Aorta (tissue), 5 donors: ENCODE measurements around the gene CTNNBIP1. TPM values are rescaled to one million over a fixed set of nuclear protein-coding genes. Genes with fewer than 3 reads are reported as not detected.

Experiments
- ATAC-seq: fragments of 200-7000 bp; cut with Tn5 transposase; one replicate; pipeline ENCODE4 v1.9.1; 2022; ENCODE audit warnings: moderate library complexity; ENCODE audit not compliant: low FRiP score
- DNase-seq, 2 donors: peaks; one replicate each; pipeline ENCODE4 v3.0.0-alpha.2; 2020
- H3K27ac ChIP-seq, 2 donors: one replicate each; pipeline ENCODE4 v1.5.1; 2013; ENCODE audit warnings: low read length in 2 of 2, mild to moderate bottlenecking in 2 of 2, moderate library complexity in 2 of 2, control low read depth in 1 of 2, inconsistent platforms in 1 of 2, low read depth in 1 of 2
- H3K27me3 ChIP-seq, 2 donors: one replicate each; pipeline ENCODE4 v1.6.1; 2013; ENCODE audit warnings: control low read depth in 1 of 2, low read length in 1 of 2, mild to moderate bottlenecking in 1 of 2, moderate library complexity in 1 of 2; ENCODE audit not compliant: insufficient read depth in 2 of 2, control insufficient read depth in 1 of 2
- H3K36me3 ChIP-seq, 2 donors: one replicate each; pipeline ENCODE4 v1.6.1; 2013; ENCODE audit warnings: control low read depth in 1 of 2, low read length in 1 of 2, mild to moderate bottlenecking in 1 of 2; ENCODE audit not compliant: insufficient read depth in 2 of 2, control insufficient read depth in 1 of 2
- H3K4me1 ChIP-seq, 2 donors: one replicate each; pipeline ENCODE4 v1.6.1; 2013; ENCODE audit warnings: low read length in 2 of 2, control low read depth in 1 of 2, mild to moderate bottlenecking in 1 of 2, moderate library complexity in 1 of 2; ENCODE audit not compliant: insufficient read depth in 2 of 2, control insufficient read depth in 1 of 2
- H3K4me3 ChIP-seq, 2 donors: one replicate each; pipeline ENCODE4 v1.5.1; 2013; ENCODE audit warnings: low read length in 2 of 2, control low read depth in 1 of 2, mild to moderate bottlenecking in 1 of 2
- H3K9me3 ChIP-seq: one replicate; pipeline ENCODE4 v1.6.1; 2013; ENCODE audit warnings: mild to moderate bottlenecking, low read length; ENCODE audit not compliant: control insufficient read depth
- WGBS, 2 donors: extraction: QIAGEN DNeasy Blood & Tissue Kit; methylation state at CpG; one replicate each; pipeline ENCODE4 v1.1.7; 2013; 5-methylcytosine and 5-hydroxymethylcytosine counted together
- intact Hi-C, 2 donors: fragments of 100-400 bp; cut with DNase I; formaldehyde crosslinking; loops; one replicate each; pipeline versions ENCODE4 v1.14.2 to v1.15.0; 2022
- polyA plus RNA-seq, 2 donors: library from polyadenylated mRNA; stranded (reverse); fragments of 200-250 nt; gene quantifications; one replicate each; pipeline ENCODE4 v1.2.3, GENCODE V29; 2013
- total RNA-seq, 2 donors: library from RNA; stranded (reverse); fragmentation: NEBNext Ultra II Directional; extraction: Animal tissue kit (Norgen Biotek cat#: 25700); gene quantifications; one replicate each; pipeline ENCODE4 v1.2.1, GENCODE V29; 2021
- donor health status: healthy with polysubstance abuse.
- donor health status: Bipolar disorder and iron deficiency.
- donor health status: DM: no; HTN: no; CAD: no.
- donor health status: DM: no; HTN: no; CAD: no.
- donor health status: DM: yes; HTN: yes; CAD: no.

Gene CTNNBIP1
- total and polyA plus RNA-seq, 4 donors = 8.4 to 18.8 (median 14.3) TPM

GRCh38 chr1:9822897-9823692 lies 87.0 kb downstream of the CTNNBIP1 start:
- Histone ChIP-seq H3K27ac (peak overlapping the region; percentile 69 to 82), H3K9me3 (no peaks in the 10 kb centered on the region), H3K36me3 (no peaks in the 10 kb centered on the region), H3K4me3 (peak overlapping the region; percentile 81 to 97), H3K27me3 (peaks cover 0 to 2% of the 10 kb centered on the region in 2 donors), H3K4me1 (no peaks in the 10 kb centered on the region)
- ATAC-seq (peak; percentile 33), DNase-seq (peak; percentile 56 to 77)
- 0 to 1% methylated on average over 39 to 71 of the region's 71 CpGs for WGBS, 2 donors
- intact Hi-C loops = loop anchor here in 1 of 2 donors (10.0 kb wide), 1 partner anchor 872 kb away; no protein-coding TSS in a partner anchor

DNA sequence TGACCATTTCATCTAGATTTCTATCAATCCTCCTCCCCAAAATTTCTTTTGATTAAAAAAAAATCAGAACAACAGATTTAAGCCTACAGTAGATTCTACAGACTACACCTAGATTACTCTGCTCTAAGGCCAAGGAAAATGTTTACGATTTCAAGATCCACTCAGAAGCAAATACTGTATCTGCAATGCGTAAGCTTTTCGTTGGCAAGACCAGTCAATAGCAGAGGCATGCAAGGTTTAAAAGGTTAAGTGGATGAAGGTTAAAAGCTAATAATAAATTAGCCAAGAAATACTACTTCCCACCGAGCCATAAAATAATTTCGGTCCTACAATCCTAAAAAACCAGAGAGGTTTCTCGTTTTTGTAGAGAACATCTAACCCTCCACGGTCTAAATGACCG lies 87.6 kb downstream of the CTNNBIP1 start:
- no peaks in the 10 kb centered on the region for H3K9me3 ChIP-seq
- ATAC-seq (no peak), DNase-seq (no peak)
- peak overlapping the region; percentile 81 to 97 for H3K4me3 ChIP-seq
- intact Hi-C loops = loop anchor here in 1 of 2 donors (10.0 kb wide), 1 partner anchor 872 kb away; no protein-coding TSS in a partner anchor
- H3K36me3 ChIP-seq = no peaks in the 10 kb centered on the region
- H3K27me3 ChIP-seq = peaks cover 0 to 2% of the 10 kb centered on the region in 2 donors
- no peak overlapping the region for H3K27ac ChIP-seq
- WGBS, 2 donors = 1% methylated on average over 8 of the region's 8 CpGs
- H3K4me1 ChIP-seq = no peaks in the 10 kb centered on the region

DNA sequence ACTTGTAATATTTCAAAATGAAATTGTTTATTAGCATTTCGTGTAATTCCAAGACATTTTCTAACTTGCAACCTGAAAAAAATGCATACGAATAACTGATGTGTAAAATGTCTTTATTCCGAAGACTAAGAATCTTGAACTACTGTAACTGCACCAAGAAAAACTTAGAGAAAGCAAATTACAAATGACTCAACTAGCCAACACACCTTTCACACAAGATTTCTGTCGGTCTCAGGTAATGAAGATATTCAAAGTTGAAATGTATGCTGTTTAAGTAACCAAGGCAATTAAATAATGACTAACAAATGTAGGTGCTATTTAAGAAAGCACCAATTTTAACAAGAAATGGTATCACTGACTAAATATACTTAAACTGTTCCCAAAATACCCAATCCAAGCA lies 88.4 kb downstream of the CTNNBIP1 start:
- ATAC-seq (no peak), DNase-seq (no peak)
- Histone ChIP-seq H3K4me3 (no peak overlapping the region), H3K4me1 (no peaks in the 10 kb centered on the region), H3K27ac (no peak overlapping the region), H3K9me3 (no peaks in the 10 kb centered on the region), H3K27me3 (peaks cover 0 to 2% of the 10 kb centered on the region in 2 donors), H3K36me3 (no peaks in the 10 kb centered on the region)
- intact Hi-C loops = loop anchor here in 1 of 2 donors (10.0 kb wide), 1 partner anchor 873 kb away; no protein-coding TSS in a partner anchor
- 82 to 84% methylated on average over 4 of the region's 4 CpGs for WGBS, 2 donors

- no peak overlapping the region for H3K4me3 ChIP-seq
- no peaks in the 10 kb centered on the region for H3K9me3 ChIP-seq
- DNase-seq (peak in 1 of 2 donors; percentile 1), ATAC-seq (no peak)
- H3K4me1 ChIP-seq = no peaks in the 10 kb centered on the region
- H3K27ac ChIP-seq = no peak overlapping the region
- no peaks in the 10 kb centered on the region for H3K36me3 ChIP-seq
- intact Hi-C loops = loop anchor here in 1 of 2 donors (10.0 kb wide), 1 partner anchor 874 kb away; no protein-coding TSS in a partner anchor
- 91 to 93% methylated on average over 3 of the region's 3 CpGs for WGBS, 2 donors
- H3K27me3 ChIP-seq = peaks cover 0 to 2% of the 10 kb centered on the region in 2 donors
Measured at GRCh38 chr1:9820521-9820920, 89.5 kb downstream of the CTNNBIP1 start.

DNA sequence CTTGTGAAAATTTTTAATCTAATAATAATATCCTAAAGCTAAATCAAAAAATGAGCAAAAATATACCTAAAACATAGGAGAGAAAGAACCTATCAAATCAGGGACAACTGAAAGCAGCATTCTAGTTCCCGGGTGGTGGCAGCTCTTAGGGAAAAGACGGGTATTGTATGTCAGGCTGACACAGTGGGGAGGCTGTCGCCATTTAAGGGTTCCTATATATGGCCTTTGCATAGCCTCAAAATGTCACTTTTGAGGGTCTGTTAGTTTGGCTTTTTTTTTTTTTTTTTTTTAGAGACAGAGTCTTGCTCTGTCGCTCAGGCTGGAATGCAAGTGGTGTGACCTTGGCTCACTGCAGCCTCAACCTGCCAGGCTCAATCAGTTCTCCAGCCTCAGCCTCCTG lies 92.3 kb downstream of the CTNNBIP1 start:
- no peaks in the 10 kb centered on the region for H3K4me1 ChIP-seq
- no peak for DNase-seq

DNA sequence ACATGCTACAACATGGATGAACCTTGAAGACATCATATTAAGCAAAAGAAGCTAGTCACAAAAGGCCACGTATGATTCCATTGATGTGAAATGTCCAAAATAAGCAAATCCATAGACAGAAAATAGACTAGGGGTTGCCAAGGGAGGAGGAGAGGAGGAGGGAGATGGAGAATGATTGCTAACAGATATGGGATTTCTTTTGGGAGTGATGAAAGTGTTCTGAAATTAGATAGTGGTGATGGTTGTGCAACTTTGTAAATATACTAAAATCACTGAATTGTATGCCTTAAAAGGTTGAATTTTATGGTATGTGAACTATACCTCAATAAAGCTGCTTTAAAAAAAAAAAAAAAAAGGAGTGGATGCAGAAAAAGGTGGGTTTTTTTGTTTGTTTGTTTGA lies 93.9 kb downstream of the CTNNBIP1 start:
- Histone ChIP-seq H3K4me1 (no peaks in the 10 kb centered on the region), H3K36me3 (no peaks in the 10 kb centered on the region), H3K27me3 (no peaks in the 10 kb centered on the region), H3K9me3 (no peaks in the 10 kb centered on the region), H3K4me3 (no peak overlapping the region), H3K27ac (no peak overlapping the region)
- intact Hi-C loops = no loop called here
- DNase-seq = no peak
- WGBS, 2 donors = 0 to 11% methylated on average over 1 of the region's 1 CpG
- no peak for ATAC-seq

More for the DNA sequence above, 92.3 kb downstream of the CTNNBIP1 start:
- WGBS, 2 donors = 72 to 85% methylated on average over 4 of the region's 4 CpGs
- Histone ChIP-seq H3K9me3 (no peaks in the 10 kb centered on the region), H3K27ac (no peak overlapping the region), H3K4me3 (no peak overlapping the region), H3K36me3 (no peaks in the 10 kb centered on the region), H3K27me3 (no peaks in the 10 kb centered on the region)
- no peak for ATAC-seq
- intact Hi-C loops = no loop called here

DNA sequence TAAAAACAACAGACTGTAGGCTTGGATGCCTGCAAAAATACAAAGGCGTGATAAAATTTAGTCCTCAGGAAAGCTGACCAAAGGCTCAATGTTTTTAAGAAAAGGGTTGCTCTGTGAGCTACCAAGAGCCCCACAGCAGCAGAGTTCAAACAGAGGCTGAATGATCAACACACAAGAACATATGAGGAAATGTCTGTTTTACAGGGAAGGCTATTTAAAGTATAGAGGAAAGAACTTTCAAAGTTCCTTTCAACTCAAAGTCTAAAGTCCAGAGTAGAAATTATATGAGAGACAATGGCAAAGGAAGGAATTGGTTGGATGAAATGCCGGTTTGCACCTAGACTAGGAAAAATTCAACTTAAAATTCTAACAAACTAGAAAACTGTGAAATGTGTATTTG lies 94.9 kb downstream of the CTNNBIP1 start:
- ATAC-seq (no peak), DNase-seq (no peak)
- H3K9me3 ChIP-seq = no peaks in the 10 kb centered on the region
- H3K4me3 ChIP-seq = no peak overlapping the region
- H3K36me3 ChIP-seq = no peaks in the 10 kb centered on the region
- H3K27ac ChIP-seq = no peak overlapping the region
- no peaks in the 10 kb centered on the region for H3K27me3 ChIP-seq
- 61 to 63% methylated on average over 2 of the region's 2 CpGs for WGBS, 2 donors
- no peaks in the 10 kb centered on the region for H3K4me1 ChIP-seq
- intact Hi-C loops = no loop called here

DNA sequence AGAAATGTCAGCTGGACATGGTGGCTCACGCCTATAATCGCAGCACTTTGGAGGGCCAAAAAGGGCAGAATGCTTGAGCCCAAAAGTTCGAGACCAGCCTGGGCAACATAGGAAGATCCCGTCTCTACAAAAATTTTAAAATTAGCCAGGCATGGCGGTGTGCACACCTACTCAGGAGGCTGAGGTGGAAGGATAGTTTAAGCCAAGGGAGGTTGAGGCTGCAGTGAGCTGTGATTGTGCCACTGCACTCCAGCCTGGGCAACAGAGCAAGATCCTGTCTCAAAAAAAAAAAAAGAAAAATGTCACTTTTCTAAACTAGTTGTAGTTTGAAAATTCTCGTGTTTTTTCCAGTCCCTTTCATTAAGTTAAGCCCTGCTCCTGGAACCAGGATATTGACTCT lies 95.5 kb downstream of the CTNNBIP1 start:
- no peaks in the 10 kb centered on the region for H3K4me1 ChIP-seq
- H3K27ac ChIP-seq = no peak overlapping the region
- 78 to 85% methylated on average over 6 of the region's 6 CpGs for WGBS, 2 donors
- H3K4me3 ChIP-seq = no peak overlapping the region
- DNase-seq (peak in 1 of 2 donors; percentile 10), ATAC-seq (no peak)
- intact Hi-C loops = no loop called here
- H3K27me3 ChIP-seq = no peaks in the 10 kb centered on the region
- H3K9me3 ChIP-seq = no peaks in the 10 kb centered on the region
- H3K36me3 ChIP-seq = no peaks in the 10 kb centered on the region
